CD14-positive monocyte (primary cell): ENCODE data around the gene PPP3R1. TPM values are rescaled to one million over a fixed set of nuclear protein-coding genes. Genes with fewer than 3 reads are reported as not detected.
A peak's percentile ranks its signal among the peaks of the same experiment; 100 is the strongest.

Source experiments
- DNase-seq, 3 donors: peaks; one replicate each; pipeline ENCODE4 v3.0.0-alpha.2; 2011 to 2022
- H2AFZ ChIP-seq: 2 replicates; pipeline ENCODE4 v1.6.0; 2012; ENCODE audit warnings: mild to moderate bottlenecking, low read depth, low read length, inconsistent platforms; ENCODE audit not compliant: insufficient read depth, poor library complexity, severe bottlenecking
- H3K27ac ChIP-seq, 2 donors: 1 replicate in 1 of 2; 2 replicates in 1 of 2; pipeline ENCODE4 v1.5.1; 2012 to 2013; ENCODE audit warnings: low read length in 2 of 2, control low read depth in 1 of 2, inconsistent platforms in 1 of 2, low read depth in 1 of 2, mild to moderate bottlenecking in 1 of 2
- H3K27me3 ChIP-seq, 2 donors: one replicate each; pipeline versions ENCODE4 v1.6.0 to v1.6.1; 2011 to 2013; ENCODE audit warnings: low read length in 2 of 2; ENCODE audit not compliant: control insufficient read depth in 2 of 2, insufficient read depth in 2 of 2
- H3K36me3 ChIP-seq, 2 donors: replicated peaks in 1 of 2; 1 replicate in 1 of 2; 2 replicates in 1 of 2; pipeline versions ENCODE4 v1.5.1 to v1.6.1; 2012 to 2013; ENCODE audit warnings: low read length in 2 of 2, control low read depth in 1 of 2, inconsistent platforms in 1 of 2, mild to moderate bottlenecking in 1 of 2; ENCODE audit not compliant: insufficient read depth in 2 of 2, control insufficient read depth in 1 of 2
- H3K4me1 ChIP-seq, 2 donors: 1 replicate in 1 of 2; 2 replicates in 1 of 2; pipeline versions ENCODE4 v1.5.1 to v1.6.1; 2012 to 2013; ENCODE audit warnings: low read length in 2 of 2, control low read depth in 1 of 2, inconsistent platforms in 1 of 2, mild to moderate bottlenecking in 1 of 2, moderate library complexity in 1 of 2; ENCODE audit not compliant: insufficient read depth in 2 of 2, control insufficient read depth in 1 of 2
- H3K4me2 ChIP-seq: replicated peaks from 2 replicates; pipeline ENCODE3; 2012; ENCODE audit warnings: low read length, moderate library complexity, mild to moderate bottlenecking; ENCODE audit not compliant: poor library complexity, severe bottlenecking; ENCODE audit errors: extremely low read depth
- H3K4me3 ChIP-seq, 3 experiments: fragments of 200-600 bp in 1 of 3; sonication (generic) in 1 of 3; replicated peaks in 1 of 3; 1 replicate in 2 of 3; 2 replicates in 1 of 3; pipeline ENCODE4 v1.5.1; 2011 to 2013; ENCODE audit warnings: low read length in 3 of 3, mild to moderate bottlenecking in 3 of 3, control low read depth in 2 of 3, low read depth in 2 of 3, inconsistent platforms in 1 of 3, moderate library complexity in 1 of 3
- H3K79me2 ChIP-seq: 2 replicates; pipeline ENCODE4 v1.6.0; 2012; ENCODE audit warnings: mild to moderate bottlenecking, control low read depth, inconsistent platforms, low read length, moderate library complexity; ENCODE audit not compliant: insufficient read depth
- H3K9ac ChIP-seq: 2 replicates; pipeline ENCODE4 v1.6.0; 2017; ENCODE audit warnings: low read length, mild to moderate bottlenecking; ENCODE audit not compliant: insufficient read depth, poor library complexity, severe bottlenecking
- H3K9me3 ChIP-seq, 2 donors: replicated peaks in 1 of 2; 1 replicate in 1 of 2; 2 replicates in 1 of 2; pipeline versions ENCODE4 v1.5.1 to v1.6.1; 2012 to 2013; ENCODE audit warnings: low read length in 2 of 2, control low read depth in 1 of 2; ENCODE audit not compliant: control insufficient read depth in 1 of 2, insufficient read depth in 1 of 2
- H4K20me1 ChIP-seq: 2 replicates; pipeline ENCODE4 v1.6.0; 2012; ENCODE audit warnings: mild to moderate bottlenecking, low read length, control low read depth, moderate library complexity; ENCODE audit not compliant: insufficient read depth
- H3K27ac Mint-ChIP-seq, 7 donors: one replicate each; pipeline ENCODE4 v1.8.0; 2020; ENCODE audit warnings: mild to moderate bottlenecking in 7 of 7, mixed read lengths in 7 of 7, moderate library complexity in 6 of 7, inconsistent platforms in 2 of 7
- H3K27me3 Mint-ChIP-seq, 3 donors: one replicate each; pipeline ENCODE4 v1.8.0; 2021 to 2022; ENCODE audit warnings: low read depth in 3 of 3, mild to moderate bottlenecking in 3 of 3, mixed read lengths in 3 of 3, moderate library complexity in 3 of 3, inconsistent platforms in 1 of 3
- H3K36me3 Mint-ChIP-seq, 2 donors: one replicate each; pipeline ENCODE4 v1.8.0; 2020; ENCODE audit warnings: mixed read lengths in 2 of 2, inconsistent platforms in 1 of 2, mild to moderate bottlenecking in 1 of 2
- H3K4me1 Mint-ChIP-seq: one replicate; pipeline ENCODE4 v1.8.0; 2020; ENCODE audit warnings: mild to moderate bottlenecking, mixed read lengths
- H3K4me3 Mint-ChIP-seq, 2 donors: one replicate each; pipeline ENCODE4 v1.8.0; 2020; ENCODE audit warnings: mild to moderate bottlenecking in 2 of 2, mixed read lengths in 2 of 2, moderate library complexity in 1 of 2
- H3K9me3 Mint-ChIP-seq, 7 donors: one replicate each; pipeline ENCODE4 v1.8.0; 2020 to 2022; ENCODE audit warnings: mixed read lengths in 7 of 7, mild to moderate bottlenecking in 6 of 7, moderate library complexity in 6 of 7, inconsistent platforms in 2 of 7
- CTCF ChIP-seq: fragments of 200-600 bp; IDR thresholded peaks from one replicate; pipeline ENCODE4 v1.8.0; 2022; ENCODE audit warnings: antibody characterized with exemption, mild to moderate bottlenecking
- WGBS: methylation state at CpG from one replicate; pipeline ENCODE4 v1.1.5; 2013; ENCODE audit warnings: missing lambda C conversion rate; ENCODE audit not compliant: insufficient coverage; 5-methylcytosine and 5-hydroxymethylcytosine counted together
- intact Hi-C, 2 donors: fragments of 100-400 bp; cut with micrococcal nuclease; formaldehyde crosslinking; loops; one replicate each; pipeline versions ENCODE4 v1.15.0 to v1.15.1; 2023
- polyA plus RNA-seq, 3 donors: library from polyadenylated mRNA; depleted of rRNA in 1 of 3; unstranded in 2 of 3; stranded (reverse) in 1 of 3; fragments of 300-500 nt in 2 of 3; fragments of >200 nt in 1 of 3; fragmentation: Illumina TruSeq in 2 of 3; gene quantifications; 1 replicate in 2 of 3; 2 replicates in 1 of 3; pipeline ENCODE4 v1.2.3, GENCODE V29; 2012 to 2021

PPP3R1 gene
- polyA plus RNA-seq, 3 donors = 8.7 to 32.6 (median 10.7) TPM

DNA sequence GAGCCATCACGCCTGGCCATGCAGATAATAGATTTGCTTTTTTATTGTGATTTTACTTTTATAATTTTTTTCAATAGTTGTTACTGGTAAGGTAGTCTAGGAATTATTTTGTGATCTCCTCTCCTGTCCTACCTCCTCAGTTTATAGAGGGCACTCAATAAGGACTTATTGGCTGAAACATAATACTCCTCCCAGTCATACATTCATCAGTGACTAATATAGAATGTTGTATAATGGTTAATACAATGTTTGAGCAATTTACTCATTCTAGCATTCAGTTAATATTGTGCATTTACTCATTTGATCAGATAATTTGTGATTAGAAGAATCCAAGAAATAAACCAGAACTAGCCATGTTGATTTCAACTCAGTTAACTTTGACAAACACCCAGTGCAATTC, 25.8 kb upstream of the PPP3R1 start:
- no peak overlapping the region for H3K4me3 ChIP-seq
- Mint-ChIP-seq H3K9me3 (peaks cover 0 to 3% (median 0%) of the 10 kb centered on the region in 7 donors), H3K4me1 (peaks cover 3% of the 10 kb centered on the region), H3K27me3 (peaks cover 0 to 5% (median 0%) of the 10 kb centered on the region in 3 donors), H3K36me3 (no peaks in the 10 kb centered on the region), H3K4me3 (no peak overlapping the region), H3K27ac (no peak overlapping the region)
- no peak overlapping the region for H3K4me2 ChIP-seq
- no peak overlapping the region for H3K27ac ChIP-seq
- no peaks in the 10 kb centered on the region for H3K79me2 ChIP-seq
- intact Hi-C loops = no loop called here
- DNase-seq = no peak
- no peaks in the 10 kb centered on the region for H3K9me3 ChIP-seq
- H2AFZ ChIP-seq = no peak overlapping the region
- H3K9ac ChIP-seq = no peak overlapping the region
- H3K4me1 ChIP-seq = peaks cover 3% of the 10 kb centered on the region in 2 donors
- H3K36me3 ChIP-seq = no peaks in the 10 kb centered on the region
- H4K20me1 ChIP-seq = no peaks in the 10 kb centered on the region
- no peak for TF ChIP-seq CTCF
- H3K27me3 ChIP-seq = no peaks in the 10 kb centered on the region
- WGBS = no CpG with 5 or more reads among the region's 1 CpG

GRCh38 chr2:68274022-68274421, 21.7 kb upstream of the PPP3R1 start:
- Histone ChIP-seq H3K4me1 (peaks cover 17 to 22% of the 10 kb centered on the region in 2 donors), H4K20me1 (no peaks in the 10 kb centered on the region), H3K4me2 (no peak overlapping the region), H3K27ac (no peak overlapping the region), H2AFZ (no peak overlapping the region), H3K79me2 (no peaks in the 10 kb centered on the region), H3K4me3 (no peak overlapping the region), H3K36me3 (no peaks in the 10 kb centered on the region), H3K9me3 (no peaks in the 10 kb centered on the region), H3K9ac (no peak overlapping the region), H3K27me3 (no peaks in the 10 kb centered on the region)
- Mint-ChIP-seq H3K9me3 (peaks cover 0 to 3% (median 0%) of the 10 kb centered on the region in 7 donors), H3K4me3 (no peak overlapping the region), H3K27ac (peak overlapping the region in 1 of 7 donors; percentile 21), H3K36me3 (no peaks in the 10 kb centered on the region), H3K4me1 (peaks cover 19% of the 10 kb centered on the region), H3K27me3 (peaks cover 0 to 5% (median 0%) of the 10 kb centered on the region in 3 donors)
- WGBS = 100% methylated on average over 1 of the region's 3 CpGs
- intact Hi-C loops = no loop called here
- no peak for DNase-seq
- TF ChIP-seq CTCF = no peak
